ENCODE data around the gene OR51A7. TPM values are rescaled to one million over a fixed set of nuclear protein-coding genes. Genes with fewer than 3 reads are reported as not detected.

OR51A7 gene
- total RNA-seq, 1 experiment from 2014 or later, result not detected

DNA sequence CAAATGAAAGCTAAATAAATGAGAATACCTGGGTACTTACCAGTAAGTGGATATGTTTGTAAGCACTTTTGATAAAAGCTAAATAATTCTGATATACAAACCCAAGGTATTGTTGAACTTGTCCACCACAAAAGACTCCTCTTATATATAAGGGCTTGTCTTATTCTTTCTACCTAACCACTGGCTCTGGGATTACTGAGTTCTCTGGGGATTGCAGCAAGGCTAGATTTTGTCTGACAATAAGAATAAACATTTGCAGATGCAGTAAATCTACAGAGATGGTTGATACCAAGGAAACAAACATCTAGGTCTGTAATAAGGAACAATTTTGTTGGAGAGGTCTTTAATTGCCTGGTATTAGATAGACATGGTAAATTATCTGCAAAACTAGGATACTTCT, 43.9 kb downstream of the OR51A7 start, which contains the start of gene OR51A4:
Gene OR51A4 (minus strand): TSS at position 101 of the 400 bp plus-strand sequence. CDS start 505 bp downstream, outside the sequence.
- ATAC-seq (no peak), DNase-seq (ENCODE audit: low read depth, low spot score) (no peak)
- Histone ChIP-seq H3K36me3 (ENCODE audit: control insufficient read depth in 1 of 2, insufficient read depth in 2 of 2, low read length in 2 of 2) (no peaks in the 10 kb centered on the region), H3K79me2 (ENCODE audit: insufficient read depth, low read length) (no peaks in the 10 kb centered on the region), H2AFZ (ENCODE audit: low read depth, low read length, poor library complexity, severe bottlenecking) (no peak within 1 kb of the TSS), H3K9ac (ENCODE audit: low read length) (no peak within 1 kb of the TSS), H3K27me3 (ENCODE audit: insufficient read depth, low read length) (peaks cover 15% of the 10 kb centered on the region), H3K27ac (ENCODE audit: low read depth, low read length) (no peak within 1 kb of the TSS), H3K4me2 (ENCODE audit: low read length) (no peak within 1 kb of the TSS), H4K20me1 (ENCODE audit: insufficient read depth) (no peaks in the 10 kb centered on the region; the same call in 1 of the 2 replicates), H3K4me1 (ENCODE audit: control insufficient read depth in 1 of 2, insufficient read depth in 2 of 2, low read length in 2 of 2) (no peaks in the 10 kb centered on the region), H3K9me2 (ENCODE audit: insufficient read depth) (no peaks in the 10 kb centered on the region), H3K9me3 (ENCODE audit: control insufficient read depth in 1 of 2, insufficient read depth in 1 of 2, low read depth in 1 of 2, low read length in 2 of 2) (no peaks in the 10 kb centered on the region), H3K4me3 (replicated peaks in 1 of 2; ENCODE audit: low read depth in 1 of 2, low read length in 2 of 2) (no peak within 1 kb of the TSS)
- intact Hi-C loops (cut with micrococcal nuclease), result no loop called here
- POLR2A ChIA-PET, result no interaction called here
- TF ChIP-seq, protein P1, sequence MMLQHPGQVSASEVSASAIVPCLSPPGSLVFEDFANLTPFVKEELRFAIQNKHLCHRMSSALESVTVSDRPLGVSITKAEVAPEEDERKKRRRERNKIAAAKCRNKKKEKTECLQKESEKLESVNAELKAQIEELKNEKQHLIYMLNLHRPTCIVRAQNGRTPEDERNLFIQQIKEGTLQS (IDR thresholded peaks at IDR 0.05), result no peak
- TF ChIP-seq, protein P2, sequence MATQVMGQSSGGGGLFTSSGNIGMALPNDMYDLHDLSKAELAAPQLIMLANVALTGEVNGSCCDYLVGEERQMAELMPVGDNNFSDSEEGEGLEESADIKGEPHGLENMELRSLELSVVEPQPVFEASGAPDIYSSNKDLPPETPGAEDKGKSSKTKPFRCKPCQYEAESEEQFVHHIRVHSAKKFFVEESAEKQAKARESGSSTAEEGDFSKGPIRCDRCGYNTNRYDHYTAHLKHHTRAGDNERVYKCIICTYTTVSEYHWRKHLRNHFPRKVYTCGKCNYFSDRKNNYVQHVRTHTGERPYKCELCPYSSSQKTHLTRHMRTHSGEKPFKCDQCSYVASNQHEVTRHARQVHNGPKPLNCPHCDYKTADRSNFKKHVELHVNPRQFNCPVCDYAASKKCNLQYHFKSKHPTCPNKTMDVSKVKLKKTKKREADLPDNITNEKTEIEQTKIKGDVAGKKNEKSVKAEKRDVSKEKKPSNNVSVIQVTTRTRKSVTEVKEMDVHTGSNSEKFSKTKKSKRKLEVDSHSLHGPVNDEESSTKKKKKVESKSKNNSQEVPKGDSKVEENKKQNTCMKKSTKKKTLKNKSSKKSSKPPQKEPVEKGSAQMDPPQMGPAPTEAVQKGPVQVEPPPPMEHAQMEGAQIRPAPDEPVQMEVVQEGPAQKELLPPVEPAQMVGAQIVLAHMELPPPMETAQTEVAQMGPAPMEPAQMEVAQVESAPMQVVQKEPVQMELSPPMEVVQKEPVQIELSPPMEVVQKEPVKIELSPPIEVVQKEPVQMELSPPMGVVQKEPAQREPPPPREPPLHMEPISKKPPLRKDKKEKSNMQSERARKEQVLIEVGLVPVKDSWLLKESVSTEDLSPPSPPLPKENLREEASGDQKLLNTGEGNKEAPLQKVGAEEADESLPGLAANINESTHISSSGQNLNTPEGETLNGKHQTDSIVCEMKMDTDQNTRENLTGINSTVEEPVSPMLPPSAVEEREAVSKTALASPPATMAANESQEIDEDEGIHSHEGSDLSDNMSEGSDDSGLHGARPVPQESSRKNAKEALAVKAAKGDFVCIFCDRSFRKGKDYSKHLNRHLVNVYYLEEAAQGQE (IDR thresholded peaks at IDR 0.05; ENCODE audit: low read depth), result no peak
- TF ChIP-seq YY1 (IDR thresholded peaks at IDR 0.05; ENCODE audit: extremely low read depth, insufficient replicate concordance, low read depth, low read length), result no peak
- TF ChIP-seq TCF7L2 (IDR thresholded peaks at IDR 0.05; ENCODE audit: borderline replicate concordance, extremely low read depth, insufficient read depth, insufficient read length), result no peak
- TF ChIP-seq SP1 (IDR thresholded peaks at IDR 0.05; ENCODE audit: low read depth), result no peak
- no peak for TF ChIP-seq CEBPB (IDR thresholded peaks at IDR 0.05; ENCODE audit: low read depth)
- TF ChIP-seq ZNF274 (IDR thresholded peaks at IDR 0.05; ENCODE audit: low read depth, low read length), result no peak
- no peak for TF ChIP-seq RAD21 (IDR thresholded peaks at IDR 0.05; ENCODE audit: low read depth)
- TF ChIP-seq ELF1 (IDR thresholded peaks at IDR 0.05; ENCODE audit: borderline replicate concordance, low read depth), result no peak
- TF ChIP-seq ZFX (IDR thresholded peaks at IDR 0.05), result no peak
- no peak for TF ChIP-seq SRF (IDR thresholded peaks at IDR 0.05; ENCODE audit: low read depth)
- TF ChIP-seq, protein P3, sequence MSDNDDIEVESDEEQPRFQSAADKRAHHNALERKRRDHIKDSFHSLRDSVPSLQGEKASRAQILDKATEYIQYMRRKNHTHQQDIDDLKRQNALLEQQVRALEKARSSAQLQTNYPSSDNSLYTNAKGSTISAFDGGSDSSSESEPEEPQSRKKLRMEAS (IDR thresholded peaks at IDR 0.05), result no peak
- TF ChIP-seq POLR2AphosphoS5 (IDR thresholded peaks at IDR 0.05; ENCODE audit: low read depth, low read length), result no peak
- no peak for TF ChIP-seq EZH2 (IDR thresholded peaks at IDR 0.05)
- TF ChIP-seq, protein P4, sequence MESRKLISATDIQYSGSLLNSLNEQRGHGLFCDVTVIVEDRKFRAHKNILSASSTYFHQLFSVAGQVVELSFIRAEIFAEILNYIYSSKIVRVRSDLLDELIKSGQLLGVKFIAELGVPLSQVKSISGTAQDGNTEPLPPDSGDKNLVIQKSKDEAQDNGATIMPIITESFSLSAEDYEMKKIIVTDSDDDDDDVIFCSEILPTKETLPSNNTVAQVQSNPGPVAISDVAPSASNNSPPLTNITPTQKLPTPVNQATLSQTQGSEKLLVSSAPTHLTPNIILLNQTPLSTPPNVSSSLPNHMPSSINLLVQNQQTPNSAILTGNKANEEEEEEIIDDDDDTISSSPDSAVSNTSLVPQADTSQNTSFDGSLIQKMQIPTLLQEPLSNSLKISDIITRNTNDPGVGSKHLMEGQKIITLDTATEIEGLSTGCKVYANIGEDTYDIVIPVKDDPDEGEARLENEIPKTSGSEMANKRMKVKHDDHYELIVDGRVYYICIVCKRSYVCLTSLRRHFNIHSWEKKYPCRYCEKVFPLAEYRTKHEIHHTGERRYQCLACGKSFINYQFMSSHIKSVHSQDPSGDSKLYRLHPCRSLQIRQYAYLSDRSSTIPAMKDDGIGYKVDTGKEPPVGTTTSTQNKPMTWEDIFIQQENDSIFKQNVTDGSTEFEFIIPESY (IDR thresholded peaks at IDR 0.05; ENCODE audit: extremely low read depth, insufficient replicate concordance, low read length), result no peak
- TF ChIP-seq EZH2phosphoT487 (IDR thresholded peaks at IDR 0.05; ENCODE audit: borderline replicate concordance), result no peak
- TF ChIP-seq, protein P5, sequence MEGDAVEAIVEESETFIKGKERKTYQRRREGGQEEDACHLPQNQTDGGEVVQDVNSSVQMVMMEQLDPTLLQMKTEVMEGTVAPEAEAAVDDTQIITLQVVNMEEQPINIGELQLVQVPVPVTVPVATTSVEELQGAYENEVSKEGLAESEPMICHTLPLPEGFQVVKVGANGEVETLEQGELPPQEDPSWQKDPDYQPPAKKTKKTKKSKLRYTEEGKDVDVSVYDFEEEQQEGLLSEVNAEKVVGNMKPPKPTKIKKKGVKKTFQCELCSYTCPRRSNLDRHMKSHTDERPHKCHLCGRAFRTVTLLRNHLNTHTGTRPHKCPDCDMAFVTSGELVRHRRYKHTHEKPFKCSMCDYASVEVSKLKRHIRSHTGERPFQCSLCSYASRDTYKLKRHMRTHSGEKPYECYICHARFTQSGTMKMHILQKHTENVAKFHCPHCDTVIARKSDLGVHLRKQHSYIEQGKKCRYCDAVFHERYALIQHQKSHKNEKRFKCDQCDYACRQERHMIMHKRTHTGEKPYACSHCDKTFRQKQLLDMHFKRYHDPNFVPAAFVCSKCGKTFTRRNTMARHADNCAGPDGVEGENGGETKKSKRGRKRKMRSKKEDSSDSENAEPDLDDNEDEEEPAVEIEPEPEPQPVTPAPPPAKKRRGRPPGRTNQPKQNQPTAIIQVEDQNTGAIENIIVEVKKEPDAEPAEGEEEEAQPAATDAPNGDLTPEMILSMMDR (IDR thresholded peaks at IDR 0.05 in 2 of 3, conservative IDR thresholded peaks at IDR 0.05 in 1 of 3; ENCODE audit: borderline replicate concordance in 1 of 3, insufficient read depth in 1 of 3, low read depth in 2 of 3, low read length in 2 of 3), result no peak
- no peak for TF ChIP-seq FOSL1 (IDR thresholded peaks at IDR 0.05; ENCODE audit: low read depth)
- RAD21 ChIA-PET (ENCODE audit: low non-redundant PET in 1 of 2, low total read pairs in 2 of 2, uncharacterized antibody in 2 of 2, unreplicated experiment in 2 of 2), result no interaction called here
- no TSS peak for BruUV-seq (replicated peaks)
- CTCF ChIA-PET, result no interaction called here
